Trophoblast cell (in vitro differentiated cells and primary cell): ENCODE measurements around the gene DTX3.

Experiments
- DNase-seq, 2 donors: peaks; one replicate each; pipeline ENCODE4 v3.0.0-alpha.2; 2016
- H2AFZ ChIP-seq: 2 replicates; pipeline ENCODE4 v1.6.1; 2013; ENCODE audit warnings: low read length, moderate library complexity, mild to moderate bottlenecking; ENCODE audit not compliant: insufficient read depth, poor library complexity
- H2AK5ac ChIP-seq: 2 replicates; pipeline ENCODE4 v1.6.1; 2013; ENCODE audit warnings: mild to moderate bottlenecking, low read length
- H2BK120ac ChIP-seq: 2 replicates; pipeline ENCODE4 v1.6.1; 2013; ENCODE audit warnings: low read length, mild to moderate bottlenecking, moderate library complexity; ENCODE audit not compliant: insufficient read depth, poor library complexity
- H2BK12ac ChIP-seq: 2 replicates; pipeline ENCODE4 v1.6.1; 2013; ENCODE audit warnings: mild to moderate bottlenecking, low read length, moderate library complexity
- H2BK5ac ChIP-seq: 2 replicates; pipeline ENCODE4 v1.6.1; 2013; ENCODE audit warnings: low read length, low read depth, moderate library complexity, mild to moderate bottlenecking; ENCODE audit not compliant: poor library complexity
- H3K14ac ChIP-seq: 2 replicates; pipeline ENCODE4 v1.6.1; 2013; ENCODE audit warnings: mild to moderate bottlenecking, low read length
- H3K18ac ChIP-seq: 2 replicates; pipeline ENCODE4 v1.6.1; 2013; ENCODE audit warnings: mild to moderate bottlenecking, low read length
- H3K23ac ChIP-seq: 2 replicates; pipeline ENCODE4 v1.6.1; 2013; ENCODE audit warnings: low read length
- H3K27ac ChIP-seq: 2 replicates; pipeline ENCODE4 v1.5.1; 2013; ENCODE audit warnings: low read depth, mild to moderate bottlenecking, inconsistent platforms, low read length, moderate library complexity
- H3K27me3 ChIP-seq: 2 replicates; pipeline ENCODE4 v1.6.1; 2013; ENCODE audit warnings: inconsistent platforms, mild to moderate bottlenecking, low read length, moderate library complexity; ENCODE audit not compliant: insufficient read depth
- H3K36me3 ChIP-seq, 2 experiments: 1 replicate in 1 of 2; 2 replicates in 1 of 2; pipeline ENCODE4 v1.6.1; 2013; ENCODE audit warnings: low read length in 2 of 2, mild to moderate bottlenecking in 2 of 2, moderate library complexity in 1 of 2; ENCODE audit not compliant: insufficient read depth in 2 of 2, control insufficient read depth in 1 of 2
- H3K4ac ChIP-seq: 2 replicates; pipeline ENCODE4 v1.6.1; 2013; ENCODE audit warnings: low read depth, mild to moderate bottlenecking, low read length, moderate library complexity
- H3K4me1 ChIP-seq, 2 experiments: 1 replicate in 1 of 2; 2 replicates in 1 of 2; pipeline ENCODE4 v1.6.1; 2013; ENCODE audit warnings: low read length in 2 of 2, mild to moderate bottlenecking in 2 of 2, moderate library complexity in 1 of 2; ENCODE audit not compliant: insufficient read depth in 2 of 2, control insufficient read depth in 1 of 2
- H3K4me2 ChIP-seq: 2 replicates; pipeline ENCODE4 v1.6.1; 2013; ENCODE audit warnings: inconsistent platforms, mild to moderate bottlenecking, low read length, moderate library complexity
- H3K4me3 ChIP-seq: 2 replicates; pipeline ENCODE4 v1.5.1; 2013; ENCODE audit warnings: mild to moderate bottlenecking, low read depth, low read length, inconsistent platforms
- H3K79me1 ChIP-seq: one replicate; pipeline ENCODE4 v1.6.1; 2013; ENCODE audit warnings: low read length
- H3K79me2 ChIP-seq: 2 replicates; pipeline ENCODE4 v1.6.1; 2013; ENCODE audit warnings: low read length, mild to moderate bottlenecking; ENCODE audit not compliant: control insufficient read depth, insufficient read depth, poor library complexity
- H3K9ac ChIP-seq: 2 replicates; pipeline ENCODE4 v1.6.1; 2013; ENCODE audit warnings: mild to moderate bottlenecking, low read length
- H3K9me3 ChIP-seq: 2 replicates; pipeline ENCODE4 v1.6.1; 2013; ENCODE audit warnings: low read depth, mild to moderate bottlenecking, control low read depth, inconsistent platforms, low read length; ENCODE audit not compliant: insufficient read depth
- H4K12ac ChIP-seq: 2 replicates; pipeline ENCODE4 v1.6.1; 2013; ENCODE audit warnings: low read depth, mild to moderate bottlenecking, low read length, moderate library complexity
- H4K8ac ChIP-seq: 2 replicates; pipeline ENCODE4 v1.6.1; 2013; ENCODE audit warnings: low read depth, mild to moderate bottlenecking, low read length, moderate library complexity
- H4K91ac ChIP-seq: one replicate; pipeline ENCODE4 v1.6.1; 2013; ENCODE audit warnings: low read depth, mild to moderate bottlenecking, low read length, moderate library complexity
- WGBS: extraction: QIAGEN DNeasy Blood & Tissue Kit; methylation state at CpG from one replicate; pipeline ENCODE4 v1.1.7; 2013; ENCODE audit warnings: missing lambda C conversion rate; ENCODE audit not compliant: insufficient read length, insufficient coverage; ENCODE audit errors: extremely low coverage; 5-methylcytosine and 5-hydroxymethylcytosine counted together

DTX3 gene

GRCh38 chr12:57658890-57659289 lies 54.3 kb downstream of the DTX3 start:
- Histone ChIP-seq H3K14ac (no peak overlapping the region), H2AK5ac (no peak overlapping the region), H3K9ac (no peak overlapping the region), H4K91ac (no peak overlapping the region), H3K23ac (no peak overlapping the region), H2BK120ac (no peak overlapping the region), H2BK12ac (no peak overlapping the region), H3K79me1 (no peaks in the 10 kb centered on the region), H3K79me2 (no peaks in the 10 kb centered on the region), H3K4me3 (no peak overlapping the region), H3K4me1 (no peaks in the 10 kb centered on the region), H2AFZ (no peak overlapping the region), H3K9me3 (peaks cover 16% of the 10 kb centered on the region), H4K12ac (no peak overlapping the region), H3K4ac (no peak overlapping the region), H3K27me3 (no peaks in the 10 kb centered on the region), H3K4me2 (no peak overlapping the region), H3K36me3 (no peaks in the 10 kb centered on the region), H3K18ac (no peak overlapping the region), H4K8ac (no peak overlapping the region), H2BK5ac (no peak overlapping the region), H3K27ac (no peak overlapping the region)
- WGBS, result no CpG with 5 or more reads among the region's 3 CpGs
- DNase-seq, result no peak
